HL-60 (cell line): ENCODE measurements around the gene SLC35A3.

Experiments used
- DNase-seq, 2 experiments: peaks; one replicate each; pipeline ENCODE4 v3.0.0-alpha.2; 2010 to 2020; ENCODE audit warnings: low read depth in 1 of 2, low spot score in 1 of 2
- H3K27ac ChIP-seq: fragments of 250-450 bp; sonication (Bioruptor Pico); replicated peaks from 2 replicates; pipeline ENCODE4 v1.5.1; 2020; ENCODE audit warnings: mild to moderate bottlenecking, moderate library complexity
- H3K27me3 ChIP-seq: fragments of 250-450 bp; sonication (Bioruptor Pico); 2 replicates; pipeline ENCODE4 v1.5.1; 2021; ENCODE audit warnings: mild to moderate bottlenecking, moderate library complexity; ENCODE audit not compliant: insufficient read depth, poor library complexity, severe bottlenecking
- H3K4me3 ChIP-seq: replicated peaks from 2 replicates; pipeline ENCODE4 v1.5.1; 2011; ENCODE audit warnings: mild to moderate bottlenecking, control low read depth, low read length; ENCODE audit not compliant: insufficient read depth
- GABPA ChIP-seq: IDR thresholded peaks from 2 replicates; pipeline ENCODE4 v1.6.1; 2012; ENCODE audit warnings: low read depth
- POLR2AphosphoS5 ChIP-seq: IDR thresholded peaks from 2 replicates; pipeline ENCODE4 v1.6.1; 2012; ENCODE audit warnings: low read depth
- REST ChIP-seq: IDR thresholded peaks from 2 replicates; pipeline ENCODE4 v1.6.1; 2012; ENCODE audit warnings: low read depth; ENCODE audit not compliant: insufficient replicate concordance
- SPI1 ChIP-seq: IDR thresholded peaks from 2 replicates; pipeline ENCODE4 v1.6.1; 2012; ENCODE audit warnings: low read depth, mild to moderate bottlenecking, borderline replicate concordance
- TF ChIP-seq, protein P1 (sequence below): IDR thresholded peaks from one replicate; pipeline ENCODE4 v1.5.1; 2011; ENCODE audit warnings: low read length, control low read depth, inconsistent platforms; ENCODE audit not compliant: insufficient read depth

The SLC35A3 gene

DNA sequence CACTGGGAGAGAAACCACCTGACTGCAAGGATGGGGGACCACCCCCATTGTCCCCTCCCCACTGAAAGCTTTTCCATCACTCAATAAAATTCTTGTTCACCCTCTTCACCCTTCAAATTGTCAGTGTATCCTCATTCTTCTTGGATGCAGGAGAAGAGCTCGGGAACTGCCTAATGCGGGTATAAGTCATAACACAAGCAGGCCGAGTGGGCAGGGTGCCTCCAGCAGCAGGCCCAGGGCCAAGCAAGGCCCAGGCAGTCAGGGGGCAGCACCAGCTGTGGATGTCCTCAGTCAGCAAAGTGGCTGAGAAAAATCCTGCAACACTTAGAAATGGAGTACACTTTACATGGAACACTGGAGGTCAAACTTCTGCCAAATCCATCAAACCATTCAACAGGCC, 33.7 kb upstream of the SLC35A3 start:
- DNase-seq, result no peak
- TF ChIP-seq SPI1 (no peak), REST (no peak), GABPA (no peak), POLR2AphosphoS5 (no peak)
- TF ChIP-seq, protein P1, sequence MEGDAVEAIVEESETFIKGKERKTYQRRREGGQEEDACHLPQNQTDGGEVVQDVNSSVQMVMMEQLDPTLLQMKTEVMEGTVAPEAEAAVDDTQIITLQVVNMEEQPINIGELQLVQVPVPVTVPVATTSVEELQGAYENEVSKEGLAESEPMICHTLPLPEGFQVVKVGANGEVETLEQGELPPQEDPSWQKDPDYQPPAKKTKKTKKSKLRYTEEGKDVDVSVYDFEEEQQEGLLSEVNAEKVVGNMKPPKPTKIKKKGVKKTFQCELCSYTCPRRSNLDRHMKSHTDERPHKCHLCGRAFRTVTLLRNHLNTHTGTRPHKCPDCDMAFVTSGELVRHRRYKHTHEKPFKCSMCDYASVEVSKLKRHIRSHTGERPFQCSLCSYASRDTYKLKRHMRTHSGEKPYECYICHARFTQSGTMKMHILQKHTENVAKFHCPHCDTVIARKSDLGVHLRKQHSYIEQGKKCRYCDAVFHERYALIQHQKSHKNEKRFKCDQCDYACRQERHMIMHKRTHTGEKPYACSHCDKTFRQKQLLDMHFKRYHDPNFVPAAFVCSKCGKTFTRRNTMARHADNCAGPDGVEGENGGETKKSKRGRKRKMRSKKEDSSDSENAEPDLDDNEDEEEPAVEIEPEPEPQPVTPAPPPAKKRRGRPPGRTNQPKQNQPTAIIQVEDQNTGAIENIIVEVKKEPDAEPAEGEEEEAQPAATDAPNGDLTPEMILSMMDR, result no peak
- no peaks in the 10 kb centered on the region for H3K27me3 ChIP-seq
- no peak overlapping the region for H3K4me3 ChIP-seq
- H3K27ac ChIP-seq, result no peak overlapping the region

- H3K27me3 ChIP-seq, result no peaks in the 10 kb centered on the region
- H3K4me3 ChIP-seq, result no peak overlapping the region
- TF ChIP-seq POLR2AphosphoS5 (no peak), GABPA (no peak), REST (no peak), SPI1 (no peak)
- TF ChIP-seq, protein P1, result no peak
- no peak for DNase-seq
- no peak overlapping the region for H3K27ac ChIP-seq
Measured at GRCh38 chr1:99942723-99943122, 27.1 kb upstream of the SLC35A3 start.

DNA sequence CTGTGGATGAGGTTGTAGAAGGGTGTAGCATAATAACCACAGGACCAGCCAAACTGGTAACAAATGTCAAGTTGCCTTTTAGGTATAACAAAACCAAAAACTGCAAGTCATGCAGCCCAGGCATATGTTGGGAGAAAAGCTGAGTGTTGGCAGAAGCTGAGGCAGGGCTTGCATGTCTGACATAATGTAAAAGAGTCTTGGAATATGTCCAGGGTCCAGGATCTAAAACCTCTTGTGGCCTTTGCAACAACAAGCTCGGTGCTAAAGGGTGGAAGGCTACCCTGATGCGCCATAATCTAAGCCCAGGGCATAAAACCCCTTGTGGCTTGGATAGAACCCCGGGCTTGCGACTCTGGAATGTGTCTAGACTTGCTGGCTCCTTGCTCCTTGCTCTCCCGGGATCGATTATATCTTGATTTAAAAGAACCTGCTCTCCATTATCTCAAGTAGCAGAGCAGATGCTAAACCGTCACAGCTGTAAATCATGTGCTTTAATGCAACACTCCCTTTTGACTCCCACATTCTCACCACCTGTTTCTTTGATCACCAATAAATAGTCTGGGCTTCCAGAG, 26.5 kb upstream of the SLC35A3 start:
- H3K4me3 ChIP-seq, result no peak overlapping the region
- no peak overlapping the region for H3K27ac ChIP-seq
- no peaks in the 10 kb centered on the region for H3K27me3 ChIP-seq
- DNase-seq, result no peak
- TF ChIP-seq POLR2AphosphoS5 (no peak), GABPA (no peak)

DNA sequence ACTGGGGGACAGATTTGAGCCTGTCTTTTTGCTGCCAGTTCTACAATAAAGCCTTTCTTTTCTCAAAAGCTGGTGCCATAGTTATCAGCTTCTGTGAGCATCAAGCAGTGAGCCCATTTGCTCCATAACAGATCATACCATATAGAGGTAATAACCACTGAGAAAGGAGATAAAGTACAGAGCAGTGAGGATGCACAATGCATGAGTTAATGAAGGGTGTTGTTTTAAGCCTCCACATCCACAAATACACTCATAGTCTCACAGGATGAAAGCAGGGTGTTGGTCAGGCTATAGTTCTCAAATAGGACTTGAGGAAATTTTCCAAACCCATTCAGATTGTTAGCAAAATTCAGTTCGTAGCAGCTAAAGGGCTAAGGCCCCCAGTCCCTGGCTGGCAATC, 25.6 kb upstream of the SLC35A3 start:
- no peak for TF ChIP-seq SPI1
- TF ChIP-seq, protein P1, result no peak
- no peak for TF ChIP-seq GABPA
- no peak for TF ChIP-seq REST
- TF ChIP-seq POLR2AphosphoS5, result no peak
- H3K27ac ChIP-seq, result no peak overlapping the region
- H3K27me3 ChIP-seq, result no peaks in the 10 kb centered on the region
- no peak overlapping the region for H3K4me3 ChIP-seq
- DNase-seq, result no peak
